ENCODE results near the gene SPOP. TPM values are rescaled to one million over a fixed set of nuclear protein-coding genes. Genes with fewer than 3 reads are reported as not detected.

SPOP gene
- total RNA-seq, 1 donor from 2014 or later = 60.9 TPM

DNA sequence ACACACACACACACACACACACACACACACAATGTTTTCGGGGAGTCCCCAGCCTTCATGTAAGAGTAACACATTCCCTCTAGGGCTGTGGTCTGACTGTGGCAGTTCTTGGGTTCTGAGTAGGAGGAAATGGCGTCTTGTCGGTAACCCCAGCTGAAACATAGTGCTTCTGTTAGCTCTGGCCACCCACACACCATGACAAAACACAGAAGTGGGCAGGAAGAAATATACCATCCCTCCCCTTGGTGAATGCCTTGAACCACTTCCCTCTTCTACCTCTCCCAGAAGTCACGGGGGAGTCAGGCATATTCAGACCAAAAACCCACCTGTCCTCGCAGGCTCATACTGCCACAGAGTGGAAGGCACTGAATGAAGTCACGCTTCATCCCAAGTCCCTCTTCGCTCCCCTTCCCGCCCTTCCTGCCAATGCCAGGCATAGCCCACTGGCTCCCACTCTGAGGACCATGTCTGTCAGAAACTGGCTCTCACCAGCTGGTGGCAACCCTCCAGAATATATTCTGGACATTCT lies 18.4 kb upstream of the SPOP start:
- intact Hi-C loops (cut with micrococcal nuclease) = no loop called here

DNA sequence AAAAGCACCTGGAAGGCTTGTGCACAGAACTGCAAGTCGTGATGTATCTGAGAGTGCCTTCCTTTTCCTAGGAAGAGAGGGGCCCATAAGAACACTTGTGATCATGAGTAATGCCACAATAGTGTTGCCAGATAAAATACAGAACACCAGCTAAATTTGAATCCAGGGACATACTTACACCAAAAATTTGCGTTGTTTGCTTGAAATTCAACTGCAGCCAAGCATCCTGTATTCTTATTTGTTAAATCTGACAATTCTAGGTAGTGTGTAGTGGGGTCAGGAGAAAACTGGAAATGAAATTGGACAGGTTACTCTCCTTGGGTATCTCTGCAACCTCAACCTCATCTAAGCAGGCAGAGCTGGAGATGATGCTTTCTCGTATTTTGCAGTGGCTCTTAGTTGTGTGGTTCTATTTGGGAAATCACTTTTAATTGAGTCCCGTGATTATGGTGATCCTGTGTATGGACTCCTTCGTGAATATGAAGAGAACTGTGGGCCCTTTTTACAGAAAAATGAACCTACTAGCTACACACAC lies 17.9 kb upstream of the SPOP start:
- intact Hi-C loops (cut with micrococcal nuclease) = loop anchor here (1.0 kb wide), 1 partner anchor 125 kb away; no protein-coding TSS in a partner anchor

DNA sequence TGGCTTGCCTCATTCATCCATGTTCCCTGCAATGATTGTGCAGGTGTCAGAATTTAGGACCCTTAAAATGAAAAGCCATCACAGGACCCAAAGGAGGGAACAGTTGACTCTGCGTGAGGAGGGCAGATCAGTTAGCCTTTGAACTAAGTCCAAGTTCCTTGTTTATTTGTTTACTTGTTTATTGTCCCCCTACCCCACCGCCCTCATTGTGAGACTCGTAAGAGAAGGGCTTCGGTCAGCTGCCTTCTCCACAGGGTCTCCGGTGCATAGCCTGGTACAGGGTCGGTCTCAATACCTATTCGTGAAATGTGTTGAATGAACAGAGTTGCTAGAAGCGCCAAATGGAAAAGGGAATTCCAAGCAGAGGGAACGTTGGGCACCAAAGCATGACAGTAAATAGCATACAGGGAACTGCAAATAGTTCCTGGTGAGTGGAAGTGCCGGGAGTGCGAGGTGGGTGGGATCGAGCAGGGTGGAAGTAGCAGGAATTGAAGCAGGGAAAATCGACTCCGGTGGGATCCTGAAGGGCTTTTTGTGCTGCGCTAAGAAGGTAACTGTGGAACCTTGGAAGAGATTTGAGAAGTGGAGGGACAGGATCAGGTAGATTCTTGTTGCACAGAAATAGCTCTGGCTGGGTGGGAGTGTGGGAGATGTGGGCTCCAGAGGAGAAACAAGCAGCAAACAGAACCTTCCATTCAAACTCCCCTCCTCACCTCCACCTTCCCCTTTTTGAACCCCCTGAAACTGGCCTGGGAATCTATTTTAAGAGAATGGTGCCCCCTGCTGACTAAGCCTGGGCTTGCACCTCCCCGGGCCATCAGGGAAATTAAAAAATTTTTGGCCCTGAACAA lies 17.2 kb upstream of the SPOP start:
- intact Hi-C loops (cut with micrococcal nuclease) = loop anchor here (1.0 kb wide), 1 partner anchor 125 kb away; no protein-coding TSS in a partner anchor

DNA sequence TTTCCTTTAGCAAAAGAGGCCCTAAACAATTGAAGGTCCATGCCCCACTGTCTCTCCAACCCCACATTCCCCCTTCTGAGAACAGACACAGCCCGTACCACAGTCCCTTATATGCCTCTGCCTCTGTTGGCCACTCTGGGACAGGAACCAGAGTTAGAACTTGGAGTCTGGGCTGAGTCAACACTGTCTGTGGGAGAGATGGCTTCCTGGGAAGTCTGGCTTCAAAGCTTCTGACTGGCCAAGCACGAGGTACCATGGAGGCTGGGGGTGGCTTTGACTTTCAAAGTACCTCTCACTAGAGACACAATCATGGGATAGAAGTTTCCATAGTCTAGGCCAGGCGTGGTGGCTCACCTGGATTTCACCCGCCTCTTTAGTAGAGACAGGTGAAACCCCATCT lies 14.9 kb upstream of the SPOP start:
- intact Hi-C loops (cut with micrococcal nuclease) = no loop called here

DNA sequence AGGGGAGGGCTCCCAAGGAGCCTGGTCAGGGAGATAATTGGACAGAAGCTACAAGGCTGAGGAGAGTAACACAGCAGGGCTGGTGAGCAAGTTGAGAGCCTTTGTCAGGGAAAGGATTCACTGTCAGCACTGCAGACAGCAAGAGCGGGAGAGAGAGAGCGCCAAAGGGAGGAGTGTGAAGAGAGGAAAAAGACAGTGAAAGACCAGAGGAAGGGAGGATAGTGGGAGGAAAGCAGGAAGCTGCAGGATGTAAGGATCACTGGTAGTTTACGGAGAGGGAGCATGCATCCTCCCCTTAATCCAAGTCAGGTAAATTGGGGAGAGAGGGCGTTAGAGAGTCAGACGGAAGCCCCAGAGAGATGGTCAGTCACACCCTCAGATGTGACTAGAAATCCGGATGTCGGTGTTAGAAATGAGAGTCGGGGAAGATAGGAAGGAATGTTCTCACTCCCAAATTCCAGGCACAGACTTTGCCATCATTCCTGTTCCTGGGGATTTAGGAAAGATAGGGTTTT lies 13.8 kb upstream of the SPOP start:
- intact Hi-C loops (cut with micrococcal nuclease) = no loop called here

DNA sequence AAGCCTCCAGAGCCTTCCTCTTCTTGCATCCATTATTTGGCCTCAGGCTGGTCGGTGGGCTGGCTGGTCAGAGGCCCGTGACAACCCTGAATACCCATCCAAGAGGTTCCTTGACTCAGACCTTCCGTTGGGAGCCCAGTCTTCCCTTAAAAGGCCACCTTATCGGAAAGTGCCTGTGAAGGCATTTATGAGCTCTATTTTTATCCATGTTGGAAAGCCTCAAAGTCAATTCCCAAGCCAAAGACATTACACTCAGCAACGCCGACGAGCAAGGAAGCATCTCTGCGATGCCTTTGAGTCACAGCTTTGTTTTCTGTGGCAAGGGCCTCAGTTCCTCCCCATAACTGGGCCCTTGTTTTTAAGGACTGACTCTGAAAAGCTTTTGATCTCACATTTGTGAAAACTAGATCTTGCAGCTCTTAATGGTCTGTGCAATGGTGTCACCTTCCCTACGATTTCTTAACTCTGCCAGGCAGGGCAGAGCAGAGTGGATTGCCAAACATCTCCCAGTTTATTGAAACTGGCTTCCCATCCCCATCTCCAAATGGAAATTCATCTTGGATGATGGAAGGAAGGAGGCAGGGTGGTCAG lies 13.3 kb upstream of the SPOP start:
- intact Hi-C loops (cut with micrococcal nuclease) = no loop called here

DNA sequence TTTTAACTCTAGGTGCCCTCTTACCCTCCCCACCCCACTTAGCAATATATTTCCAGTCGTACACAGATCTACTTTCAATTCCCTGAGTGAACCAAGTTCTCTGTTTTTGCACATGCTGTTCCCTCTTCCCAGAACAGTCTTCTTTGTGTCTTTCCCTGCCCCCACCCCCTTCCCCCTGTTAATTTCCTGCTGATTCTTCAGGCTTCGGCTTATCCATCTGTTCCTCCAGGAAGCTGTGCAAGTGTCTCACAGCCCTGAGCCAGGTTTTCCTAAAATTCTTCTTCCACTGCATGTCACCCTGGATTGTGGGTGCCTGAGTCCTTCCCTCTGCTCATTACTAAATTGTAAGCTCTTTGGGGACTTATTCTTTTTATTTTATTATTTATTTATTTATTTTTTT lies 12.4 kb upstream of the SPOP start:
- intact Hi-C loops (cut with micrococcal nuclease) = no loop called here

DNA sequence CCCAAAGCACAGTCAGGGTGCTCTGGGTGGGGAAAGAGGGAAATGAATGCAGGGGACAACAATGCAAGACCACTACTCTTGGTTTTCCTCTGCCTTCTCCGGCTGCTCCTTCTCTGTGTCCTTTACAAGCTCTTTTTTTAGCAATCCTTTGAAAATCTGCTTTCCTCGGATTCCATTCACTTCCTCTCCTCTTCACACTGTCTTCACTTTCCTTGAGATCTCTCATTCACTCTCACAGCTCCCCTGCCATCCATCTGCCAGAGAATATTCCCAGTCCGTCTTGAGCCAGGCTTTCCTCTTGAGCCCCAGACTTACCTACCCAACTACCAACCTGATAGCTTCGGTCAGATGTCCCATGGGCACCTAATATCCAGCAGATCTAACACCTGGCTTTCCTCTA lies 11.0 kb upstream of the SPOP start:
- intact Hi-C loops (cut with micrococcal nuclease) = loop anchor here (1.0 kb wide), 1 partner anchor 11 kb away; the partner anchor contains the start of gene SPOP

DNA sequence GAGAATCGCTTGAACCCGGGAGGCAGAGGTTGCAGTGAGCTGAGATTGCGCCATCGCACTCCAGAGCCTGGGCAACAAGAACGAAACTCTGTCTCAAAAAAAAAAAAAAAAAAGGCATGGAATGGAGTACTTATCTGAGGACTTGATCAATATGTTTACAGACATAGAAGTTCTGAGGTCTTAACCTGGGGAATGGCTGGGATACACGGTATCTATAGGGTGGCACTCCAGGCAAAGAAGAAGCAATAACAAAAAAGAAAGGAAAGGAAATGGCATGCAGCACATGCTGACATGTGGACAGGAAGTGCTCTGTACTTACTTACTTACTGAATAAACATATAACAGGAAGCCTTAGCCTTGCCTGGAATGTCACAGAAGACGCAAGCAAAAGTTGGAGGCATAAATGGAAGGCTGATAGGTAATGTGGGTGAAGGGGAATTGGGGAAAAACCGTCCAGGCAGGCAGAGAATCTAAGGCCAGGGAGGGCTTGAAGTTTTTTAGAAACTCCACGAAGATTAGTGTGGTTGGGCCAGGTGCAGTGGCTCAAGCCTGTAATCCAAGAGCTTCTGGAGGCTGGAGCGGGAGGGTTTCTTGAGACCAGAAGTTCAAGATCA lies 10.1 kb upstream of the SPOP start:
- intact Hi-C loops (cut with micrococcal nuclease) = loop anchor here (1.0 kb wide), 1 partner anchor 10 kb away; the partner anchor contains the start of gene SPOP

DNA sequence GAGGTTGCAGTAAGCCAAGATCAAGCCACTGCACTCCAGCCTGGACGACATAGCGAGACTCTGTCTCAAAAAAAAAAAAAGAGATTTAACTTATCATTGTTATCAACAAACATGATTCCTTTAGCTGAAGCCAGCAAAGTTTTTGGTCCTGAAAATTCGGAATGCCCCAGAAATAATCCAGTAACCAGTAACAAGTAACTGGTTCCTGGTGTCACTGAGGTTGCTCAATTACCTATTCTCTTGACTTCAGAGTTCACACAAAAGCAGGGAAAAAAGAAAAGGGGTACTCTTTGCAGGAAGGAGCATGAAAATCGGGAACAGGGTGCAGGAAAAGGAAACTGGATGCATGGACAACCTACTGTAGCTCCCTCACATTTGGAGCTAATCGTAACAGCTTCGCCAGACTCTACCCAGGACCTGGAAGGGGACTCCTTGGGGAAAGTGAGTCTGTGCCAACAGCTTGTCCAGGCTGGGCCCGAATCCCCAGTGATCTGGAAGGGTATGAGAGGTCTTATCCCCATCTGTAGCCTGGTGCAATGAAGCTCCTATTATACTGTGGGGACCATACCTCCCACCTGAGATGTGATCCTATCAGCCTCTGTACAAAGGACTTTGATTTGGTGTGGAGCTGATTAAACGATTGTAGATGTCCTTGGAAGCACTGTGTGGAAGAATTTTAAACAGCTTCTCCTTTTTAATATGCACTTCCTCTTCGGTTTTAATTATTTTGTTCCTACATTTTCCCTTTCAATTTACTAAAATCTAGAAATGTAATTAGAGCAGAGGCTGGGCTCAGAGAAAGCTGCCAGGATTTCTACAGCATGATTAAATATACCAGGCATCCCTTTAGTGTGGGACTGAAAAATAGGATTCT lies 3.4 kb upstream of the SPOP start:
- intact Hi-C loops (cut with micrococcal nuclease) = no loop called here

DNA sequence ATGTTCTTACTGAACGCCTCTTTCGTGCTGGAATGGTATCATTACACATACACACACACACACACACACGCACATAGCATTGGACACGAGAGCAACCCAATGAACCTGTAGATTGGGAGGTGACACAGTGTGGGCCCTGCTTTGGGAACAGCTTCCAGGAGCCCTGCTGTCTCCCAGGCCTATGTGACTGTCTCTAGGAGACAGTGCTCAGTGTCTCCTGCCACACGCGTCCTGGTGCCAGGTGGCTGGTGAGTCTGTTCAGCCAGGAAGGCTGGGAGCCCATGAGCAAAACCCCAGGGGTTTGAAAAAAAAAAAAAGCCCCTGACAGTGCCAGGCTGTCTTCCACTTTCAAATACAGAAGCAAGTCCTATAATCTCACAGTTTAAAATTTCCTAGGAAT lies 2.4 kb upstream of the SPOP start:
- intact Hi-C loops (cut with micrococcal nuclease) = no loop called here

DNA sequence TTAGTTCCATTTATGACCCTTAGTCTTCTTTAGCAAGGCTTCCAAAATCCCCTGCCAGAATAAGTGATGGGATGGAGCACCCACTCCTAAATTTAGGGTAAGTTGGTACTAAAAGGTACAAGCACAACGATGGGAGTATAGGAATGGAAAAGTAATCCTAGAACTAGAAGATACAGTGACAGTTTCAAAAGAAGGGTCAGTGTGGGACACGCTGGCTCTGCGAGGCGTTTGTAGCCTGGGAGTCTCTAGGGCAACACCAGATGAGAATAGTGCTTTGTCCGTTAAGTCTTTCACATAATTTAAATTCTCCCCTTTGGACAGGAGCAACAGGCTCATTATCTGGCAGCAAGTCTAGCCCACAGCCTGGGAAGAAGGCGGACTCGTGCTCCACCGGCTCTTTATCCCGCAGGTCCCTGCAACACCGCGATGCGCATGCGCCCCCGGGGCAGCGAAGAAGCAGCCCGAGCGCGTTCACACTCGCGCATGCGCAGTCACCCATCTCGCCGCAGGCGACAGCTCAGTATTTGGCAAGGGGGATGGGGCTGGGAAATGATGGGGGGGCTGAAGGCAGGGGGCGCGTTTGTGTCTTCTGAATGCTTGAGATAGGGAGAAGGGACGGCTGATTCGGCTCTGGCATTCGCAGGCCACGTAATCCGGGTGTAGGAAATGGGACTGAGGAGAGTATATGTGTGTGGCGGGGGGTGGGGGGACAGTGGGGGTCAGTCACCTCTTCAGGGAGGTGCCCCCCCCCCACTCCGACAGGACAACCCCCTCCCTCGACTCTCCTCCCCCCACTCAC lies 564 bp downstream of the SPOP start:
- intact Hi-C loops (cut with micrococcal nuclease) = loop anchor here (1.0 to 10.0 kb wide), 4 partner anchors 31 to 485 kb away; partner anchors contain the start of gene PHB1

DNA sequence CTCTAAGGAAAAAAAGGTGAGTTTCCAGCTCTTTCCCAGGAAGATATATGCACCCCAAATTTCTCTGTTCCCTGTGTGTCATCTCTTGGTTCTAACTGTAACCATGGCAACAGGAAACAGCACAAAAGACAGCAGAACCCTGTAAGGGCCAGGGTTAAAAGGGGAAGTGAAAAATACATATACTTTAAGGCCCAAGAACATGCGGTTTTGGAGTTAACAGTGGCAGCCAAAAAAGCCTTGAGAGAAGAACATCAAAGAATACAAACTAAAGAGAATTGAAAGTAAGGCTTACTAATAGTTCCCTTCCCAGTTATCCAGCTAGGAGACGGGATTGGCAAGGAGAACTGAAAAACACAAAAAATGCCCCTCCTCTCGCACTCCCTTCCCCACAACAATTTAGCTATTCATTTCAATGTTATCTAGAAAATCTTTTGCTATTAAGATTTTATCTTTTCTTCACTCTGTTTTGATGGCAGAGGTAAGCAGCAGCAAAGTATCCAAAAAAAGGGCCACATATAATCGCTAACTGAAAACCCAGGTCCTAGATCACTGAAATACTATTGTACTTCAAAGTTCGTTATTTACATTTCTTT lies 1.5 kb downstream of the SPOP start:
- intact Hi-C loops (cut with micrococcal nuclease) = loop anchor here (1.0 to 10.0 kb wide), 4 partner anchors 30 to 484 kb away; partner anchors contain the start of gene PHB1

DNA sequence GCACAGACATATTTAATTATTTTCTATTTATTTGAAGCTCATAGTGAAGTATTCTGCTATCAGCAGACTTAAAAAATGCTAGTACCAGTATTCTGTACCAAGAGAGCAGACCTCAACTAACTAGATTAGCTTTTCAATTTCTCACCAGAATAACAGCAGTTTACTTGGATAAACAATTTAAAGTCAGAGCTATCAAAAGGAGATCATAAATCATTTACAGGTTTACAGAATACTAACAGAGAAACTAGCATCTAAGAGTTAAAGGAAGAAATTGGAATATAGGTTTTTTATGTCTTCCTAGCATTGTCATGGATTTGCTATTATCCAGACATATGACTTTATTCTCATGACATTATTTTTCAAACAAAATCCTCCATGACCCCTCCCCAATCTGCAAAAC lies 3.4 kb downstream of the SPOP start:
- intact Hi-C loops (cut with micrococcal nuclease) = loop anchor here (10.0 kb wide), 1 partner anchor 260 kb away; the partner anchor contains the start of gene PHB1

DNA sequence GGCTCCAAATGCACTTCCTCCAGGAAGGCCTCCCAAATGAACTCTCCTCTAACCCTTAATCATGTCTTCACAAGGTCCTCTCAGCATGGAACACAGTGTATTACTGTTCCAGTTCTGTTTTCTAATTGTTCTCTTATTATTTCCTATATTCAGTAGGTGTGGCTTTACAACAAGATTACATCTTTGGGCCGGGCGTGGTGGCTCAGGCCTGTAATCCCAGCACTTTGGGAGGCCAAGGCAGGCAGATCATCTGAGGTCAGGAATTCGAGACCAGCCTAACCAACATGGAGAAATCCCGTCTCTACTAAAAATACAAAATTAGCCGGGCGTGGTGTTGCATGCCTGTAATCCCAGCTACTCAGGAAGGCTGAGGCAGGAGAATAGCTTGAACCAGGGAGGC lies 4.2 kb downstream of the SPOP start:
- intact Hi-C loops (cut with micrococcal nuclease) = loop anchor here (10.0 kb wide), 1 partner anchor 259 kb away; the partner anchor contains the start of gene PHB1

DNA sequence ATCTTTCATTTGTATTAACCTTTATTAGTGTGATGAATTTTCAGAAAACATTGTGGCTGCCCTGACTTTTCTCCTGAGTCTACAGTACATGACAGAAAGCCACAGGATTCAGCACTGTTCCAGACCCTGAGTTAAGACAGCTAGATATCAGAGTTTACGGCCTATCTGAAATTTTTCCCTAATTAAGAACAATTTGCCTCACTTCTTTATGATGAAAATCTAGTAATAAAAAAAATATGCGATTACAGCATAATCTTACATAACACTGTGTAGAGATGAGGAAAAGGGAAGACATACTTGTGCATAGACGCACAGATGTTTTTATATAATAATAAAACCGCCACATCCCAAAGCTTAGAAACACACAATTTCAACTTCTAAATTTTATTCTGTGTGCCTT lies 7.3 kb downstream of the SPOP start:
- intact Hi-C loops (cut with micrococcal nuclease) = loop anchor here (10.0 kb wide), 1 partner anchor 256 kb away; the partner anchor contains the start of gene PHB1

DNA sequence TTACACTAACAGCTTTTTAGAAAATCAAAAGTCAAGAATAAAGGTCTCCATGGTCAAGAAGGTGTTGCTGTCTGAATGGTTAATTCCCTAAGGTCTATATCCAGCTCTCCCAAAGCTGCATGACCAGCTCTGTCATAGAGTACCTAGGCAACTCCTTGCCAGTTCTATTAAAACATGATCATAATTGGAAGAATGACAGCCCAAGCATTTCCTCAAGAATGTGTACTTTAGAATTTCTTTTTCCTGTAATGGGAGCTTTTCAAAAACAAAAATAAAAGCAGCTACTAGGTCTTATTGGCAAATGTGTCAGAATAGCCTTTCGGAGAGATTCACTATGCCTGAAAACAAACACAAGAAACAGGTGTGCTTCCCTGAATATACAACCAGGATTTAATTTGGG lies 7.9 kb downstream of the SPOP start:
- intact Hi-C loops (cut with micrococcal nuclease) = loop anchor here (10.0 kb wide), 1 partner anchor 255 kb away; the partner anchor contains the start of gene PHB1

DNA sequence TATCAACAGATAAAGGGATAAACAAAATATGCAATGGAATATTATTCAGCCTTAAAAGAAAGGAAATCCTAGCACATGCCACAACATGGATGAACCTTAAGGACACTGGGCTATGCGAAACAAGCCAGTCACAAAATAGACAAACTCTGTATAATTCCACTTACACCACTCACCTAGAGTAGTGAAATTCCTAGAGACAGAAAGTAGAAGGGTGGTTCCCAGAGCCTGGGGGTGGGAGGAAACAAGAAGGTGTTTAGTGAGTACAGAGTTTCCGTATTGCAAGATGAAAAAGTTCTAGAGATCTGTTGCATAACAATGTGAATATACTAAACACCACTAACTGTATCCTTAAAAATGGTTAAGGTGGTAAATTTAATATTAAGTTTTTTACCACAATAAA lies 10.0 kb downstream of the SPOP start:
- intact Hi-C loops (cut with micrococcal nuclease) = no loop called here

DNA sequence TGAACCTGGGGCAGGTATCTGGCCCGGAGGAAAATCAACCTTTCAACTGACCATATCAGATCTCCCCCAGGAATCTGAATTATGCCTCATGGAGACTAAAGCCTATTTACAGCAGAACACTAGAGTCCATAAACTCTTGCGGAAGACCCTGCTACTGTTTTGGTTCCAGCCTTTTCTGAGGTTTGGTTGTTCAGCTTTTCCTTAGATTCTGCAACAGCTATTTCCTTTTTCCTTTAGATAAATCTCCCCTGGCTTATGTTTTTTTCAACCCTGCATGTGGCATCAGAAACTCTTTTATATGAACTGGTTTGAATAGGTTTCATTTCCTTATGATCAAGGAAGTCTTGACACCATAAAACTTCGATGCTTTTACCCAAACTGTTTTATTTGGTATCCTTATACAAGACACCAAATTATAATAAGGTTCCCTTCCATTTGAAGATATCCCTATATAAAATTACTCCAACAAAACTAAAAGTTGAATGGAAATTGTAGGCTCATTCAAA lies 13.1 kb downstream of the SPOP start:
- intact Hi-C loops (cut with micrococcal nuclease) = no loop called here

All from T-helper 2 cell treated with Interferon-gamma antibody and Interleukin-4, amounts not matched to agents 100 ng/mL and 5 ng/mL, for 36 hours (primary cell).